HG02870 (cell line): Measurements from ENCODE around the gene ZNF213.

Experiments used
- ATAC-seq: cut with Tn5 transposase; IDR thresholded peaks from one replicate; pipeline ENCODE4 v1.9.1; 2021; ENCODE audit warnings: mild to moderate bottlenecking, moderate library complexity; ENCODE audit not compliant: unreplicated experiment

ZNF213 gene

GRCh38 chr16:3189869-3190268, 55.0 kb downstream of the ZNF213 start:
- ATAC-seq: no peak

- ATAC-seq: no peak
Observed at GRCh38 chr16:3190949-3191353, 56.1 kb downstream of the ZNF213 start.
